HG03457 (cell line): ENCODE results near the gene DNAJC17.

Experiments
- ATAC-seq: cut with Tn5 transposase; IDR thresholded peaks from one replicate; pipeline ENCODE4 v1.9.1; 2021; ENCODE audit warnings: moderate number of reproducible peaks; ENCODE audit not compliant: unreplicated experiment

Gene DNAJC17

GRCh38 chr15:40746916-40747418, 60.3 kb downstream of the DNAJC17 start:
- no peak for ATAC-seq

- ATAC-seq, result no peak
Observed at GRCh38 chr15:40744815-40745152, 62.5 kb downstream of the DNAJC17 start.

- ATAC-seq, result no peak
Observed at GRCh38 chr15:40743921-40744814, 63.1 kb downstream of the DNAJC17 start.

GRCh38 chr15:40743485-40743901, 63.8 kb downstream of the DNAJC17 start:
- ATAC-seq, result no peak

- no peak for ATAC-seq
Observed at GRCh38 chr15:40739854-40740253, 67.4 kb downstream of the DNAJC17 start.

GRCh38 chr15:40739047-40739446, 68.2 kb downstream of the DNAJC17 start:
- no peak for ATAC-seq

- ATAC-seq, result no peak
Observed at GRCh38 chr15:40737048-40737447, 70.2 kb downstream of the DNAJC17 start.

GRCh38 chr15:40736575-40736974, 70.7 kb downstream of the DNAJC17 start:
- ATAC-seq, result no peak

GRCh38 chr15:40731034-40731433, 76.2 kb downstream of the DNAJC17 start:
- ATAC-seq, result no peak

- no peak for ATAC-seq
Observed at GRCh38 chr15:40723919-40724318, 83.4 kb downstream of the DNAJC17 start.

GRCh38 chr15:40722934-40723333, 84.3 kb downstream of the DNAJC17 start:
- ATAC-seq, result no peak

- no peak for ATAC-seq
Observed at GRCh38 chr15:40722354-40722753, 84.9 kb downstream of the DNAJC17 start.

GRCh38 chr15:40721701-40722100, 85.6 kb downstream of the DNAJC17 start:
- no peak for ATAC-seq

- no peak for ATAC-seq
Observed at GRCh38 chr15:40716165-40716564, 91.1 kb downstream of the DNAJC17 start.
